ENCODE data around the gene KIF22.

The KIF22 gene

DNA sequence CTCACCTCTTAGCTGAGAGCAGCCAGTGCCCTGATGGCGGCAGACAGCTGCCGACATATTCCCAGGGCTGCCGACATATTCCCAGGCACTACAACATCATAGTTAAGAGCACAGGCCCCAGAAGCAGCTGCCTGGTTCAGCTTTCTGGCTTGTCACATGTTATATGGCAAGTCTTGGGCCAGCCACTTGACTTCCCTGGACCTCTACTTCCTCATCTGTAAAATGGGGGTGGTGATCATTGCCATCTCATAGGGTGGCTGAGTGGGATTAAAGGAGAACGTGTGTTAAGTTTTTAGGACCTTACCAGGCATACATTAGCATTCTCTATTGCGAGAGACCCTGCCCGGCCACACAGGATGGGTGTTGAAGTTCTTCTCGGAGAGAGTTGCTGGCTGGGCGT is 53.4 kb downstream of the KIF22 start:
- no peak for DNase-seq

DNA sequence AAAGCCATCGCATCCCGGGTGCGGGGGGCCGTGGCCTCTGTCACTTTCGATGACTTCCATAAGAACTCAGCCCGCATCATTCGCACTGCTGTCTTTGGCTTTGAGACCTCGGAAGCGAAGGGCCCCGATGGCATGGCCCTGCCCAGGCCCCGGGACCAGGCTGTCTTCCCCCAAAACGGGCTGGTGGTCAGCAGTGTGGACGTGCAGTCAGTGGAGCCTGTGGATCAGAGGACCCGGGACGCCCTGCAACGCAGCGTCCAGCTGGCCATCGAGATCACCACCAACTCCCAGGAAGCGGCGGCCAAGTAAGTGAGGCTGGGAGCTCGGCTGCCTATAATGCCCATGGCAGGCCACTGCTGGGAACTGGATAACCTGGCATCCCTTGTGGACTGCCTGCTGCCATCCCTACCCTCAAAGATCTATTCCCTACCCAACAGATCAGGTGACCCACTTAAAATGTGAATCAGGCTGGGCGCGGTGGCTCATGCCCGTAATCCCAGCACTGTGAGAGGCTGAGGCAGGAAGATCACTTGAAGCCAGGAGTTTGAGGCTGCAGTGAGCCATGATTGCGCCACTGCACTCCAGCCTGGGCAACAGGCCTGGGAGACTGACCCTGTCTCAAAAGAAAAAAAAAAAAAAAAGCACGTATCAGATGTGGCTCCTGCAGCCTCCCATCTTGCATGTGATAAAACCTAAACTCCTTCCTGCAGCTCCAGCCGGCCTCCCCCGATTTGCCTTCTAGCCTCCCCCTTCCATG is 54.2 kb downstream of the KIF22 start:
- DNase-seq = no peak

DNA sequence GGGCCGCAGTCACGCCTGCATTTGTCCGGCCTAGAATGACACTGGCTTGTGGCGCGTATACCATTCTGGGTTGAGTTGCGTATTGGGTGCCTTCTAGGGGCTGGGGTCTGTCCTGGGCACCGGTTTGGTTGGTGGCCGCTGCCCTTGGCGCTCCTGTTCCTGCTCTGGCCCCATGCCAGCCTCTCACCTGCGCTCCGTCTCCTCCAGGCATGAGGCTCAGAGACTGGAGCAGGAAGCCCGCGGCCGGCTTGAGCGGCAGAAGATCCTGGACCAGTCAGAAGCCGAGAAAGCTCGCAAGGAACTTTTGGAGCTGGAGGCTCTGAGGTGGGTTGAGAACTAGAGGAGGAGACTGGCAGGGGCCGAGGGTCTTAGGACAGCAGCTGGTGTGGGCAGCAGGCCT is 55.1 kb downstream of the KIF22 start:
- no peak for DNase-seq

DNA sequence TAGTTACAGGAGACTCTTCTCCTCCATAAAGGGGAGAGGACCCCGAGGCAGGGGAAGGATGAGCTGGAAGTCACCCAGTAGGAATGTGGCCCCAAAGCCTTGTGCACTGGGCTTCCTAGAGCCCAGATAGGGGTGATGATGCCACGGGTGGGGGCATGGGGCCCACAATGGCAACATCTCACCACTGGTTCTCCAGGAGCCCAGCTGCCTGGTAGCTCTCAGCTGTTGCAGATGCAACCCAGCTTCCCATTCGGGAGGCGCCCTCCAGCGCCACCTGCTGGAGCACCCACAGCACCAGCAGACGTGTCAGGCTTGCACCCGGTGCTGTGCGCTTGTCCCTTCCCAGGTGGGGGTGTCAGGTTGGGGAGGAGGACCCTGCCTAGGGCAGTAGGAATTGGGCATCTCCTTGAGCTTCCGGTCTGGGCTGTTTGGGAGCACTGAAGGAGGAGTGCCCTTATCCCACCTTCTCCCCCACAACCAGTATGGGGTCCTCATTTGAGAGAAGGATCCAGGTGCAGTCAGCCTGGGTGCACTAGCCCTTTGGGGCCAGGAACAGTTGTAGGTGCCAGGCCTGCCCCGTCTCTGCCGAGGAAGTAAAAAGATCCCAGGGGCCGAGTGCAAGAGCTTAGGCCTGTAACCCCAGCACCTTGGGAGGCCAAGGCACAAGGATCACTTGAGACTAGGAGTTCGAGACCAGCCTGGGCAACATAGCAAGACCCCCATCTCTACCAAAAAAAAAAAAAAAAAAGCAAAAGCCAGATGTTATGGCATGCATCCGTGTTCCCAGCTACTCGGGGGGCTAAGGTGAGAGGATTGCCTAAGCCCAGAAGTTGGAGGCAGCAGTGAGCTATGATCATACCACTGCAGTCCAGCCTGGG is 58.1 kb downstream of the KIF22 start:
- peak; percentile 83 for DNase-seq

DNA sequence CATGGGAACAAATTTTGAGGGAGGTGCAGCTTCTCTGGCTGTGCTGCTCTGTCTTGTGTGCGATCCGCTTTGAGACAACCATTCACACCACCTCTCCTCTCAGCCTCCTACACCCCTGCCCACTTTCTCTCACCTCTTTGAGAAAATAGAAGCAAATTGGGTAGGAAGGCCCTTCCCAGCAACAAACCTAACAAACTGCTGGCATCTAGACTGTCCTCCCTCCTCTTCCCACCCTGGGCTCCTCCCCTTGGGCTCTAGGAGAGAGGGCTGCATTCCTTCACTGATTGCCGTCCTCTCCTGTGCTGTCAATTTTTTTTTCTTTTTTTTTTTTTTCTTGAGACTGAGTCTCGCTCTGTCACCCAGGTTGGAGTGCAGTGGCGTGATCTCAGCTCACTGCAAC is 59.0 kb downstream of the KIF22 start:
- DNase-seq = no peak

DNA sequence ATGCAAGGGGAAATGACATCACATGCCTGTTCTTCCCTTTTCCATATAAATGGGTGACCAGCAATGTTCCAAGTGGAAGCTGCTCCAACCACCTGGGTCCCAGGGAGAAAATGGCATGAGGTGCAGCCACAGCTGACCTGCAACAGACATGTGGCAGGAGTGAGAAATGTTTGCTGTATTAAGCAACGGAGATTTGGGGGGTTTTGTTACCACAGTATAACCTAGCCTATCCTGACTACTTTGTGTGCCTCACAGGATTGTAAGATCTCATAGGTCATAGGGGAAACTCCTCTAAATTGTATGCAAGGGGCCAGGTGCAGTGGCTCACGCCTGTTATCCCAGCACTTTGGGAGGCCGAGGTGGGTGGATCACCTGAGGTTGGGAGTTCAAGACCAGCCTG is 60.4 kb downstream of the KIF22 start:
- DNase-seq = no peak

DNA sequence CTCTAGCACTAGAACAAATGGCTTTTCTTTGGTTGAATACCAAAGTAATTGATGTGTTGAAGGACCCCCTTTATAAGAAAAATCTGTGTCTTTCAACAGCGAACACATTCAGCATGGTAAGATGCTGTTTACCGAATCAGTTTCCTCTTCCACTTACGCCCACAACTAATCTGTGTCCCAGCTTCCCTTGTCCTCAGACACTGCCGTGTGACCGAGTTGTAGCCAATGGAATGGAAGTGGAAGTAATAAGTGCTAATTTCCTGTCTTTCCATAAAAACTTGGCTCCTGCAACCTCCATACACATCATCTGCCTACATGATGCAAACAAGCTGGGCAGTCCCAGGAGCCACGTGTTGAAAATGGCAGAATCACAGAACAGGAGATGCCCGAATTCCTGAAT is 62.1 kb downstream of the KIF22 start:
- DNase-seq = no peak

DNA sequence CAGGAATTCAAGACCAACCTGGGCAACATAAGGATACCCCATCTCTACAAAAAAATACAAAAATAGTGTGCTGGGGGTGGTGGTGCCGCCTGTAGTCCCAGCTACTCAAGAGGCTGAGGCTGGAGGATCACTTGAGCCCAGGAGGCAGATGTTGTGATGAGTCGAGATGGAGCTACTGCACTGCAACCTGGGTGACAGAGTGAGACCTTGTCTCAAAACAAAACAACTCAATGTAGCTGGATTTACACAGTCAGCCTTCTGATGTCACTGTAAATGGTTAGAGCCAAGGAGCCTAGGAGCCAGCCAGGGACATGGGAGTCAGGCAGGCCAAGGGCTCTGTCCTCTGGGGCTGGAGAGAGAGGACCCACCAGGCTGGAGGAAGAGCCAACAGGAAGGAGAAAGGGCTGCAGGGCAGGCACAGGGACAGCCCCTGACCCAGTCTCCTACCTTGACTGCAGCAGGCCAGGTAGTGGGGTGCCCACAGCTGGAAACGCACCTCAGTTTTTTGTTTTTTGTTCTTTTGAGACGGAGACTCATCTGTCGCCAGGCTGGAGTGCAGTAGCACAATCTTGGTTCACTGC is 64.1 kb downstream of the KIF22 start:
- DNase-seq = no peak

Measured in activated CD4-positive, alpha-beta T cell treated with anti-CD3 and anti-CD28 coated beads, Interleukin-2, amount 50 U/mL, for 16 hours (primary cell).